ENCODE data around the gene MXRA7.

DNA sequence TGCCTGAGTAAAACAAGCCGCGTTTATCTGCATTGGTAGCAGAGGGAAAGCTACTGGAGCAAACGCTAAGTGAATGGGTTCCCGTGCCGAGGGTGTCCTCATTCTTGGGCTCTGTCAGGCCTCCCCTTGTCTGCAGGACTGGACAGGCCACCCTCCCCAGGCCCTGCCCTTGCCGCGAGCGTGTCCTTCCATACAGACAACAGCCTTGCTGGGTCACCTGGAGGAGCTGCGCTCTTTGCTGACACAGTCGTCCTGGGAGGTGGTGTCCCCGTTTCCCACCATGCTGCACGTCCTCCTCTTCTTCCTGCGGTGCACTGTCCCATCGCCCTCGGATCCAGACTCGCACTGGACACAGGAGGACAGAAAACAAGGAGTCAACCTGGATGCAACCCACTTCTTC lies 7.8 kb upstream of the MXRA7 start:
- TF ChIP-seq, protein P1, sequence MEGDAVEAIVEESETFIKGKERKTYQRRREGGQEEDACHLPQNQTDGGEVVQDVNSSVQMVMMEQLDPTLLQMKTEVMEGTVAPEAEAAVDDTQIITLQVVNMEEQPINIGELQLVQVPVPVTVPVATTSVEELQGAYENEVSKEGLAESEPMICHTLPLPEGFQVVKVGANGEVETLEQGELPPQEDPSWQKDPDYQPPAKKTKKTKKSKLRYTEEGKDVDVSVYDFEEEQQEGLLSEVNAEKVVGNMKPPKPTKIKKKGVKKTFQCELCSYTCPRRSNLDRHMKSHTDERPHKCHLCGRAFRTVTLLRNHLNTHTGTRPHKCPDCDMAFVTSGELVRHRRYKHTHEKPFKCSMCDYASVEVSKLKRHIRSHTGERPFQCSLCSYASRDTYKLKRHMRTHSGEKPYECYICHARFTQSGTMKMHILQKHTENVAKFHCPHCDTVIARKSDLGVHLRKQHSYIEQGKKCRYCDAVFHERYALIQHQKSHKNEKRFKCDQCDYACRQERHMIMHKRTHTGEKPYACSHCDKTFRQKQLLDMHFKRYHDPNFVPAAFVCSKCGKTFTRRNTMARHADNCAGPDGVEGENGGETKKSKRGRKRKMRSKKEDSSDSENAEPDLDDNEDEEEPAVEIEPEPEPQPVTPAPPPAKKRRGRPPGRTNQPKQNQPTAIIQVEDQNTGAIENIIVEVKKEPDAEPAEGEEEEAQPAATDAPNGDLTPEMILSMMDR (IDR thresholded peaks at IDR 0.05) = no peak
- TF ChIP-seq EZH2 (IDR thresholded peaks at IDR 0.05) = no peak
- no peak for TF ChIP-seq EZH2phosphoT487 (IDR thresholded peaks at IDR 0.05)
